Activated naive CD4-positive, alpha-beta T cell treated with anti-CD3 and anti-CD28 coated beads, Interleukin-2, amount 50 U/mL, for 72 hours (primary cell): Measurements from ENCODE around the gene MSMP. TPM values are rescaled to one million over a fixed set of nuclear protein-coding genes. Genes with fewer than 3 reads are reported as not detected.
A peak's percentile ranks its signal among the peaks of the same experiment; 100 is the strongest.

Source experiments
- ATAC-seq, 2 donors: fragments of 150-1000 bp; cut with Tn5 transposase; 2 replicates each; pipeline ENCODE4 v1.10.0; 2021; ENCODE audit warnings: mild to moderate bottlenecking in 2 of 2, moderate library complexity in 2 of 2
- DNase-seq, 2 donors: peaks; one replicate each; pipeline ENCODE4 v3.0.0; 2021 to 2022; ENCODE audit warnings: low spot score in 2 of 2
- H3K27ac Mint-ChIP-seq, 2 donors: one replicate each; pipeline ENCODE4 v1.8.0; 2022; ENCODE audit warnings: mild to moderate bottlenecking in 2 of 2, mixed read lengths in 2 of 2
- H3K36me3 Mint-ChIP-seq, 2 donors: one replicate each; pipeline ENCODE4 v1.8.0; 2022; ENCODE audit warnings: mixed read lengths in 2 of 2
- H3K9me3 Mint-ChIP-seq, 2 donors: one replicate each; pipeline ENCODE4 v1.8.0; 2022; ENCODE audit warnings: mixed read lengths in 2 of 2
- total RNA-seq, 2 donors: library from RNA; stranded (reverse); gene quantifications; one replicate each; pipeline ENCODE4 v1.2.3, GENCODE V29; 2022

The MSMP gene
- total RNA-seq, 2 donors from 2014 or later = 0.46 TPM; not detected in 1

DNA sequence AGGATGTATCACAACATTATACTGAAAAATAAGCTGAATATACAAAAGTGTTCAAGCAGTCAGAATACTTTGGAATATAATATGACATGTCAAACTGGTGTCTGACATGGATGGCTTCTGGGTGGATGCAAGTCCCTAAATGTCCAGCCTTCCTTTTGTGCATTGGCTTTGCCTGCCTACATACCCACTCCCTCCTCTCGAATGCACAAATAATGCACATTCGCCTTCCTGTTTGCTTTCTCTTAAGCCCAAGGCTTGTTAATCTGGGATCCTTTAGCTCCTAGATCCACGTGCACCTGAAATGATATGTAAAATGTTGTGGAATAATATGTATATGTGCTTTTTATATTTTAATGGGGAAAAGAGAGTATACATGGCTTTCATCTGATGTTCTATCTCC lies 24.4 kb upstream of the MSMP start:
- Mint-ChIP-seq H3K27ac (no peak overlapping the region), H3K36me3 (peaks cover 3 to 6% of the 10 kb centered on the region in 2 donors), H3K9me3 (no peaks in the 10 kb centered on the region)
- no peak for DNase-seq
- no peak for ATAC-seq

DNA sequence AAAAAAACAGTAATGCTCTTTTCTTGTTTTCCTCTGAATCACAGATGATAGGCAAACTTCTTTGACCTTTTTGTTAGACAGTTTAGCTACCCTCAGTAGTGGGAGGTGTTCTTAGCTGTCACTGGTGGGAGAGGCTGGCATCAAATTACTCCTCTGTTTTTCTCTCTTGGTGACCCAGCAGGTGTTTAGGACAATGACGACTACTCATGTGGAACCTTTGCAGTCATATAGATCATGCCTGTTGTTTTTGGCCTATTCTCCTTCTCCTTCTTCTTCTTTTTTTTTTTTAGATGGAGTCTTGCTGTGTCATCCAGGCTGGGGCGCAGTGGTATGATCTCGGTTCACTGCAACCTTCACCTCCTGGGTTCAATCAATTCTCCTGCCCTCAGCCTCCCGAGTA lies 21.9 kb upstream of the MSMP start:
- ATAC-seq (peak in 1 of 2 donors; percentile 62), DNase-seq (no peak)
- H3K9me3 Mint-ChIP-seq = no peaks in the 10 kb centered on the region
- H3K27ac Mint-ChIP-seq = no peak overlapping the region
- peaks cover 0 to 6% of the 10 kb centered on the region in 2 donors for H3K36me3 Mint-ChIP-seq

DNA sequence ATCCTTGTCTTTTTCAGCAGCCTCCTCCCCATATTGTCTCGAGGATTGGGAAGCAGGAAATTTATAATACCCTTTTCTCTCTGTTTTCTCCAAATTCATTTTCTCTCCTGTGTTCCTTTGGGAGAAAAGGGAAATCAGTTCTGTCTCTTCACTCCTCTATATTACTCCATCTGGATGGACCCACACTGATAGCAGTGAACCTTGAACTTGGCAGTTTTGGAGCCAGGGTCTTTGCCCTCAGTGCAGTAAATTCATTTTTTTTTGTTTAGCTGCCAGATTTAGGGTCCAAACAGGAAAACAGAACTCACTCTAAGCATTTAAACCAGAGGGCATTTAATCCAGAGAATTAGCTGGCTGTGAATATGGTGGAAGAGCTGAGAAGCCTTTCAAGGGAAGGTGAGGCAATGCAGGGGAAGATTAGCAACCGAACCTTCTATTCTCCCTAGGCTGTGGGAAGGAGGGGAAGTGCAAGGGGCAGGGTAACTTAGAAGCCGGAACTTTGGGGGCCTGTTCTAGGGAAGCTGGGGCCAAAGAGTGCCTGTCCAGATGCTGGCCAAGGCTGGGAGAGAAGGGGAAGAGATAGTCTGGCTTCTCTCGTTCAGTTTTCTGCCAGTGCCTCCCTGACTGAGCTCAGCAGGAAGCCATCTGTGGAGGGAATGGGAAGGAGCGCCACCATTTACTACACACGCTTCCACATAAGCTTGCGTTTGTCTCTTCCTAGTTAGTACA lies 21.0 kb upstream of the MSMP start:
- no peak for ATAC-seq
- H3K27ac Mint-ChIP-seq = peak overlapping the region in 1 of 2 donors; percentile 29

DNA sequence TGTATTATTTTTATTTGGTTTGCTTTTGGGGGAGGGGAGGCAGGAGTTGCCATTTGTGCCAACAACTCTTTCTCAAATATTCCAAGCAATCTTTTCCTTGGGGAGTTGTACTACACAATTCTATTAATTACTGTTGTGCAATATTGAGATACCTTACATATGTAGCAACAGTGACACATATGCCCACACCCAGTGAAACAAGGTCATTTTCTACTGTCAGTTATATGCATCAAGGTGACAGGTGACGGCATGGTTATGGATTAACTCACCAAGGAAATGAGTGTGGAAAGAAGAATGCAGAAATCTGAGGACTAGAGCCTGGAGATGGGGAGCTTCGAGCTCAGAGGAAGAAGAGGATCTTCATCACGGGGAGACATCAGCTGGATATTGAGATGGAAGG lies 17.9 kb upstream of the MSMP start:
- ATAC-seq = no peak
- DNase-seq = no peak
- no peak overlapping the region for H3K27ac Mint-ChIP-seq
- H3K36me3 Mint-ChIP-seq = no peaks in the 10 kb centered on the region
- no peaks in the 10 kb centered on the region for H3K9me3 Mint-ChIP-seq

More for the DNA sequence above, 21.0 kb upstream of the MSMP start:
- no peaks in the 10 kb centered on the region for H3K9me3 Mint-ChIP-seq
- DNase-seq = no peak
- H3K36me3 Mint-ChIP-seq = peaks cover 0 to 1% of the 10 kb centered on the region in 2 donors

DNA sequence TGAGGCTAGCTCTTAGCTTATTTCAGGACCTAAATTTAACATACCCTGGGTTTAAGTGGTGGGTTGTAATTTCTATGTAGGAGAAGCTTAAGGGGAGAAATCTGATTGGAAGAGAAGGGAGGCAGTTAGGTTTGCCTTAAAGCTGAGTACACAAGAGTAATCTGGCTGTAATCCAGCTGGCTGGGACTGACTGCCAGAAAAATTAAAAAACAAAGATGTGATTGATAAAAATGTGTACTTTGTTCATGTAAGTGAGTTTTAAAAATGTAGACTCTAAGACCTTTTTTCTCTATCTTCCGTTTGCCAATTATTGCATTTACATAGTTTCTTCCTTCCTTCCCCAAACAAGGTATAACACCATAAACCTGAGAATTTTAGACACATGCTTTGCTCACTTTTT lies 17.5 kb upstream of the MSMP start:
- Mint-ChIP-seq H3K27ac (no peak overlapping the region), H3K36me3 (no peaks in the 10 kb centered on the region), H3K9me3 (no peaks in the 10 kb centered on the region)
- DNase-seq (no peak), ATAC-seq (no peak)

DNA sequence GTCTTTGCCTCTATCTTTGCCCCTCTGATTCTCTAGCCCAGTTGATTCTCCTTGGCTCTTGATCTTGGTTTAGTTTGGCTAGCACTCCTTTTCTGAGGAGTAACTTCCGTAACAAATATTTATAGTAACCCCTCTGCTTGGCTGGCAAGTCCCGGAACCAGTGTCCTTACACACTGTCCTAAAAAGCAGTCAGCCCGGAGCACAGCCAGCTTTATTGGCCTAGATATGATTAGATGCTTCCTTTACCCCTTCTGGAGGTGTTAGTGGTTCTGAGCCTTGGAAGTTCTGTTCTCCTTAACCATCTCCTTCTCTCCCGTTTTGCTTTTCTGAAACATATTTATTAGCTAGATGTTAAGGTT lies 17.0 kb upstream of the MSMP start:
- H3K27ac Mint-ChIP-seq = no peak overlapping the region
- ATAC-seq (no peak), DNase-seq (no peak)
- no peaks in the 10 kb centered on the region for H3K9me3 Mint-ChIP-seq
- no peaks in the 10 kb centered on the region for H3K36me3 Mint-ChIP-seq

DNA sequence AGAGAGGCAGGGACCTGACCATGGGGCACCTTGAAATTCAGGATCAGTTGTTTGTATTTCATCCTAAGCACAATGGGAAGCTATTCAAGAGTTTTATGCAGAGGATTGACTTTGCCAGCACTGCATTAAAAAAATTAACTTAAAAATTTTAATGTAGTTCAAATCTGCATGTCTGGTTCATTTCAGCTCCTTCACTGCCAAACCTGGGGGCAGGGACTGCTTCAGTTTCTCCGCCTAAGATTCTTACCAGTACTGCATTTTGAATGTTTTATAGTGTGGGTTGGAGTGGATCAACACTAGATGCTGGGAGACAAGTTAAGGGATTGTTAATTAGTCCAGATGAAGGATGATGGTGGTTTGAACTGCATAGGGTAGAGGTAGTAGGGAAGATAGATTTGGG lies 15.7 kb upstream of the MSMP start:
- no peak for DNase-seq
- Mint-ChIP-seq H3K27ac (no peak overlapping the region), H3K36me3 (no peaks in the 10 kb centered on the region), H3K9me3 (no peaks in the 10 kb centered on the region)
- ATAC-seq = no peak

DNA sequence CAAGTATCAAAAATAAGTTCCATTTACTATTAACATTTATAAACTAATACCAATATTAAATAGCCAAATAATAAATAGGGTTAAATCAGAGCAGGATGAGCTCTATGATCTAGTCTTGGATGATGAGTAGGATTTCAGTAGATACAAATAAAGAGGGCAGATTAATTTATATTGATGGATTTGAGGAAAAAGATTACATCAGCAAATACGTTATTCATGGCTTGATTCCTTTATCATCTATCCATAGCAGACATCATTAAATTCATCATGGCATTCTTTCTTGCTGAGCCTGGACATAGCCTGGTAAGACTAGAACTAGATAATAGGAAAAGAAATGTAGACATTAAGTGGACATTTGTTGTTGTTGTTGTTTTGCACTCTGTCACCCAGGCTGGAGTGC lies 13.4 kb upstream of the MSMP start:
- Mint-ChIP-seq H3K27ac (no peak overlapping the region), H3K9me3 (no peaks in the 10 kb centered on the region), H3K36me3 (no peaks in the 10 kb centered on the region)
- DNase-seq (no peak), ATAC-seq (no peak)

DNA sequence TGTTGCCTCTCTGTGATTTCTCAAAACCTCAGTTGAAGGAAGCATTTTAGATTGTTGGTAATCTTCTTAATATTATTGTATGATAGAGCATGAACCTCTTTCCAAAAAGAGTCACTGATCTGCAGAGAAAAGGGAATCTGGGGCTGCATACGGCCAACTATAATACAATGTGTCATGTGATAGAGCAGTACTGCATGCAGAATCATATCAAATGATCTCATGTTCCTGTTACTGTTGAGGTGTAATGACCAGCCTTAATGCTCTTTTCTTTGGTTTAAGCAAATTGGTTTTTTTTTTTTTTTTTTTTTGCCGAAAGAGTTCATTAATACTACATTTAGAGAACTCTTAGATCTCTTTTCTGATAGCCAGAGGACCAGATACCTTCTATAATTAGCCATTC lies 12.9 kb upstream of the MSMP start:
- no peak for DNase-seq
- H3K27ac Mint-ChIP-seq = no peak overlapping the region
- no peaks in the 10 kb centered on the region for H3K9me3 Mint-ChIP-seq
- ATAC-seq = no peak
- H3K36me3 Mint-ChIP-seq = no peaks in the 10 kb centered on the region

DNA sequence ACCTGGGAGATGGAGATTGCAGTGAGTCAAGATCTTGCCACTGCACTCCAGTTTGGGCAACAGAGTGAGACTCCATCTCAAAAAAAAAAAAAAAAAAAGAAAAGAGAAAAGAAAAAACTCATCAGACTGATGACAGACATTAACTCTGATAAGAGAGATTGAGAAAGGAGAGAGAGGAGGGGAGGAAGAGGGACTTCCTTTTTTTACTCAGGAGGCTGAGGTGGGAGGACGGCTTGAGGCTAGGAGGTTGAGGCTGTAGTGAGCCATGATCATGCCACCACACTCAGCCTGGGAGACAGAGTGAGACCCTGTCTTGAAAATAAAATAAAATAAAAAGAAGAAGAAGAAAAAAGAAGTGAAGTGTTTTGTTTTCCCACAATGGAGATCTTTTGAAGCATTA lies 9.7 kb upstream of the MSMP start:
- H3K36me3 Mint-ChIP-seq = peaks cover 0 to 9% of the 10 kb centered on the region in 2 donors
- no peak for ATAC-seq

DNA sequence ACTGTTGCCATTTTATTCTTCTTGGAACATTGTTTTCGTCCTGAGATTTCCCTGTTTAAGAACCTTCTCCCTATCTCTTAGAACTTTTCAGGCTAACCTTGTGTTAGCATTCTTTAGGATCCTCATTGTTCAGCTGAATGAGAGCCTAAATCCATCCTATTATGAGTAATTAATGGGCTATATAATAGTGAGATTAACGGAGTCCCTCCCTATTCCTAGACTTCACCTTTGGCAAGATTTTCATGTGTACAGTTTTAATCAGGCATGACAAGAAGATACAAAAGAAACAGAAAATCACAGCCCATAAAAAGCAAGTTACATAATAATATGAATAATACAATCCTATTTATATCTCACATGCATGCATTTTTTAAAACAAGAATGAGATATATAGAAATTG lies 9.1 kb upstream of the MSMP start:
- Mint-ChIP-seq H3K27ac (no peak overlapping the region), H3K9me3 (no peaks in the 10 kb centered on the region), H3K36me3 (peaks cover 0 to 9% of the 10 kb centered on the region in 2 donors)
- DNase-seq (no peak), ATAC-seq (no peak)

More for the DNA sequence above, 9.7 kb upstream of the MSMP start:
- no peak for DNase-seq
- Mint-ChIP-seq H3K9me3 (no peaks in the 10 kb centered on the region), H3K27ac (peak overlapping the region in 1 of 2 donors; percentile 90)

DNA sequence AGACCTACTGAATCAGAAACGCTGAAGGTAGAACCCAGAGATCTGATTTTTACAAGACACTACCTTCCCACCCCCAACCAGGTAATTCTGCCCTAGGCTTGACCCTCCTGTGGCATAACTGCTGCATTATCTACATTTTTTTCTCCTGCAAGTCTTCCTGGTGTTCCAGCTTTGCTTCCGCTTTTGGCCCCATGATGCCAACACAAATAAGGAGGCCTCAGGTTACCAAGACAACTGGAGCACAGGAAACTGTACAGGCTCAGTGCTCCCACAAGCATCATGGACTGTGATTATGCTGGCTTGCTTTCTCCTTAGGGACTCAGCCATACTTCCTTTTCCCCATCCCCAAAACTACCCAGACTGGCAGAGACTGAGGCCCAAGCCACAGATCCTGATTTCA lies 6.6 kb upstream of the MSMP start:
- ATAC-seq (no peak), DNase-seq (no peak)
- Mint-ChIP-seq H3K36me3 (peaks cover 0 to 9% of the 10 kb centered on the region in 2 donors), H3K9me3 (no peaks in the 10 kb centered on the region), H3K27ac (no peak overlapping the region)

DNA sequence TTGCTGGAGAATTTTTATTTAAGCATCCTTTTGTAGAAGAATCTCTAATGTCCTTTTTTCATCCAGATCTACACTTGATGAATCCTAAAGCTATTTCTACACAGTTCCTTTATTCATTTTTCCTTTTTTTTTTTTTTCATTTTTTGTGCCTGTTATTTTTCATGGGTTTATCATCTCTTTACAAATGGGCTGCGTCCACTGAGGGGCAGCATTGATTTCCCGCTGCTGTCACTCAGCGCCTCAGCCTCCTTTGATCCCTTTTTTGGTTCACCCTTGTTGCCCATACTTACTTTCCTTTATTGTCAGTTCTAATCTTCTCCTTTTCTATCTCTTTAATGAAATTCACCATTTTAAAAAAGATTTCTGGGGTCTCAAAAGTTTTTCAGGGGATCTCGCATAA lies 5.7 kb upstream of the MSMP start:
- Mint-ChIP-seq H3K27ac (no peak overlapping the region), H3K9me3 (no peaks in the 10 kb centered on the region)
- ATAC-seq = no peak

DNA sequence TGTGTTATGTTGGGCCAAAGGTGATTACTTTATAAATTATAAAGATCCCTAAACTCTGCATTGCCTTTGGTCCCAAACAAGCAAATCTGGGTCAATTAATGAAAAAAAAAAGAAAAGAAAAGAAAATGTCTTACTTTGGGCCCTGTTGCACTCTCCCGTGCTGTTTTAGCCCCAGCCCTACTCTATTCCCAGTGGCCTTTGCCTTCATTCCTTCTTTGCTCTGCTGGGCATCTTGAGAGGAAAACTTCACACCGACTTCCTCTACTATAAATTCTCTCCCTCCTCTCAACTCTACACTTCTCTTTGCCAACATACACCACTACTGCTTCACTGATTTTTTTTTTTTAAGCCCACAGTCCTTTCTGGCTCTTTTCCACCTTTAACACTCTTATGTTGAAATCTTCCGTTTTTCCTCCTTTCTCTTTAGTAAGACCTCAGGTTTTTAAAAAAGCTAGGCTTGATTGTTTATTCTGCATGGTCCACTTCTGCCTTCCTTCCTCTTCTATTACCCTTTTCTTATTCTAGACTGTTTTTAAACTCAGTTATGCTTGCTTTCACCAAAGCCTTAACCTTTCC lies 4.5 kb upstream of the MSMP start:
- Mint-ChIP-seq H3K36me3 (peaks cover 0 to 9% of the 10 kb centered on the region in 2 donors), H3K9me3 (no peaks in the 10 kb centered on the region), H3K27ac (peak overlapping the region; percentile 39 to 96)
- ATAC-seq (no peak), DNase-seq (no peak)

More for the DNA sequence above, 5.7 kb upstream of the MSMP start:
- H3K36me3 Mint-ChIP-seq = peaks cover 0 to 9% of the 10 kb centered on the region in 2 donors
- DNase-seq = no peak

DNA sequence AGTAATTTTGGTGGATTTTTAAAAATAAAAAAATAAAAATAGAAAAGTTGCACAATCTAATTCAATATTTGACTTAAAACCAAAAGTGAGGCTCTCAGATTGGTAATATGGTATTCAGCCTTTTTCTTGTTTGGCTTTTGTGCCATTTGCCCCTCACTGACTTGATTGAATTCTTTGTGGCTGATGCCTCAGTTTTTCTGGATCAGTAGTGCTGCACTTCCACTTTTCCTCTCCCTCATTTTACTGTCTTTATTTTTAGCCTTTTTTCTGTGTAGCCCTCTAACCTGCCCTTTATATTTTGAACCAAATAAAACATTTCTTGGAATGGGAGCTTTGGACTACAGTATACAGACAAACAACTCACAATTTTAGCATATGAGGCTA lies 3.8 kb upstream of the MSMP start:
- Mint-ChIP-seq H3K9me3 (no peaks in the 10 kb centered on the region), H3K27ac (peak overlapping the region; percentile 4 to 96), H3K36me3 (peaks cover 0 to 9% of the 10 kb centered on the region in 2 donors)
- DNase-seq (no peak), ATAC-seq (no peak)

DNA sequence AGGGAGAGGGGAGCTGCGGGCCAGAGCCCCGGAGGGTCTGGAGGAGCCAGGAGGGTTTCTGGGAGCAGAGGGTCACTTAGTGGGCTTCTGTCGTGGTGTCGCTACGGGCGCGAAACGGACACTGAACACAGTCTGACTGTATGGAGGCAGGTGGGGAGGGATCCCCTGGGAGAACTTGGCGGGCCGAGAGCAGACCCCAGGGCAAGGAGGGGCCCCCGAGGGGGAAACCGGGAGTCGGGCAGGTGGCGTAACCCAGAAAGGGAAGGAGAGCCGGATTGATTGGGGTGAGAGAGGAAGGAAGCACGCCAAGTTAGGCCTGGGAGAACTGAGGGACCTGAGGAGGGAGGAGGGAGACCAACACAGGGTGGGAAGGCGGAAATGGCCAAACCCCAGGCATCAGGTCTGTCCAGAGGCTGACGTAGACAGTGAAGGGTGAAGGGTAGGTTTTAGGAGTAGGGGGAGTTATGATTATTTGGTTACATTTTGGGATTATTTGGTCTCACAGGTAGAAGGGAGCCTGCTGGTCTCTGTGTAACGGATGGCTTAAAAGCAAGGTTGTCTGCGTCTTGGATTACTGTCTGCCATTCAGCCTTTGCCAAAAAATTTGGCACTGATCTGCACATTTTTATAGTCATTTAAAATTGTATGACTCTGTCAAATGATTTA lies 3.3 kb upstream of the MSMP start:
- DNase-seq = peak; percentile 27 to 68
- Mint-ChIP-seq H3K9me3 (no peaks in the 10 kb centered on the region), H3K27ac (peak overlapping the region; percentile 90 to 96), H3K36me3 (peaks cover 3 to 9% of the 10 kb centered on the region in 2 donors)
- ATAC-seq = peak; percentile 47 to 71

DNA sequence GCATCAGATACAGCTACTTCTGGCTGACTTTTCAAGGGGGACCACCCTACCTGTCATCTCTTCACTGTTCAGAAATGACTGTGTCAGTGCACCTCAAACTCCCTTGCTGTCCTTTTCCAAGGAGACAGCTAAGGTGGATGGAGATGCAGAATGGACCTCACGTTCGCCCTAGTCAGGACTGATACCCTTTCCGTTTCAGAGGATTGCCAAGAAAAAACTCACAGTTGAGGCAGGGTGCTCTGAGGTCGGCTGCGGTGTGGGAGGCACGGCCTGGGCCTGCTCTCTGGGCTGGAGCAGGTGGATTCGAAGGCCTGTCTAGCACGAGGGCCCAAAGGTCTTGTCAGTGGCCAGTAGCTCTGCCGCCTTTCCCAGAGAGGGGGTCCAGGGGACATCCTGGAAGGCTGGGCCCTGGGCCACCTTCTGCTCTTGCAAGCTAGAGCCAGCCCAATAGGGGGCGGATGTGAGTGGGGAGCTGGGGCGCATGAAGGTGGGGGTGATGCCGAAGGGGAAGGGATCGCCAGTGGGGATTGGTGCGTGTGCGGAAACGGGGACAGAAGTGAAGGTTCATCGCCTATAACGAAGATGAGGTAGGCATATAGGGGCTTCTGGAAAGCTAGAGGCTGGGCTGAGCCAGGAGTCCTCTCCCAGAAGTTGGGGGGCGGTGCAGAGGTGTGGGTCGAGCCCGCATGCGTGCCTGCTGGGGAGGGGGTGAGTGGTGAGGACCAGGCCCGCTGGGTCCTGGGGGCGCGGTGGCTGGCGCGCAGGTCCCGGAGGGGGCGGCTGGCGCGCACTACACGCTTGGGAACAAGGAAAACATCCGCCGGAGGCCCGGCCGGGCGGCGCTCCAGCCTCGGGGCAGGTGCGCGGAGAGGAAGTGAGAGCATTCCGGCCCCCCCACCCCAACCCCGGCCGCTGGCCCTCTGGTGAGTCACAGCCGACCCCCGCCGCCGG lies 2.5 kb upstream of the MSMP start:
- Mint-ChIP-seq H3K36me3 (peaks cover 6 to 9% of the 10 kb centered on the region in 2 donors), H3K9me3 (no peaks in the 10 kb centered on the region), H3K27ac (peak overlapping the region; percentile 83 to 96)
- peak; percentile 74 to 89 for ATAC-seq
- DNase-seq = peak; percentile 77 to 86
